ENCODE data around the gene EEF1A2. TPM values are rescaled to one million over a fixed set of nuclear protein-coding genes. Genes with fewer than 3 reads are reported as not detected.
"Not testable (repeated sequence)": the region's sequence is repeated elsewhere in the genome, so short reads cannot be mapped to it uniquely, and the experiment has no call there.

EEF1A2 gene
- polyA plus RNA-seq, 12 donors: 241 to 1,389 (median 612) TPM

GRCh38 chr20:63488315-63489251 lies 10.3 kb downstream of the EEF1A2 start:
- DNase-seq: no peak

- DNase-seq: no peak
Measured at GRCh38 chr20:63487781-63488241, 11.1 kb downstream of the EEF1A2 start.

- DNase-seq: no peak
Measured at GRCh38 chr20:63487116-63487764, 11.6 kb downstream of the EEF1A2 start.

DNA sequence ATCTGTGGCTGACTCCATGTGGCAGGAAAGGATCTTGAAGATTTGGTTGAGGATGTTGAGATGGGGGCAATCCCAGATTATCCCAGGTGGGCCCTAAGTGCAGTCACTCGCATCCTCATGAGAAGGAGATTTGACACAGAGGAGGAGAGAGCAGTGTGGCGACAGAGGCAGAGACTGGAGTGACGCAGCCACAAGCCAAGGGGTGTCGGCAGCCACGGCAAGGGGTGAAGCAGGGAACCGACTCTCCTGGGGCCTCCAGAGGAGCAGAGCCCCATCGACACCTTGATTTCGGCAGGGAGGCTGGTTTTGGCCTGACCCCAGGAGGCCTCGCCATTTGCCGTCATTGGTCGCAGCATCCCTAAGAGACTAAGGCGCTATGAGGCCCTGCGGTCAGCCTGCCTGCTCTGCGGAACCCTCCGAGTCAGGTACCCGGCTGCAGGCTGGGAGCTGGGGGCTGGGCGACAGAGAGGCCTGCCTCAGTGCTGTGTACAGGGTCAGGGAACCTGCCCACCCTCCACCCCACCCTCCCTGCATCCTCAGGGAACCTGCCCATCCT lies 12.5 kb downstream of the EEF1A2 start:
- DNase-seq: no peak

DNA sequence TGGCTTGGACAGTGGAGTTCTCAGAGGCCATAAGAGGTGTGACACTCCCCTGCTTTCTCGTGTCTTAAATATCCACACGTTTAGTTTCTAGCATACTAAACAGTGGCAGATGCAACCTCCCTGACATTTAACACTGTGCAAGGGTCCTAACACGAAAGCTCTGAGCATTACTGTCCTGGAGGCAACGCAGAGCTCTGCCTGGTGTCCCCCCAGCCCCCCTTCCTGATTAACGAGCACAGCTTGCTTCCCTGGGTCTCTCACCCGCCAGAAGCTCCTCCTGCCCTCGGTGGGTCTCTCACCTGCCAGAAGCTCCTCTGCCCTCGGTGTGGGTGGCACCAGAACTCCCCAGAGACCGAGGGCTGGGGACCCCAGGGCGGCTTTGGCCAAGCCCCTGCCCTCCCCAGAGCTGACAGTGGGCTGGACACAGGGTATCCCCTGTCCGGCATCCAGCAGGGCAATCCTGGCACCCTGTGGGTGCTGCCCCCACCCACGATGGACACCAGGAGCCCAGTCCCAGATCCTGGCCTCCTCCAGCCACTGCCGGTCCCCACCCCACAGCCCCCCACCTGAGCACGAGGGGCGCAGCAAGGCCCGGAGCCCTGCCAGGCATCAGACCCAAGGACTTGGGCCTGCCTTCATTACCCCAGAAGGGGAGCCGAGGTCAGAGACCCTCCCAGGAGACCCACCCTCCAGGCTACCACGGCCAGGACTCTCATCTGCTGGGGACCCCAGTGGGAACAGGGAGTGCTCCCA lies 14.1 kb downstream of the EEF1A2 start:
- no peak for DNase-seq

DNA sequence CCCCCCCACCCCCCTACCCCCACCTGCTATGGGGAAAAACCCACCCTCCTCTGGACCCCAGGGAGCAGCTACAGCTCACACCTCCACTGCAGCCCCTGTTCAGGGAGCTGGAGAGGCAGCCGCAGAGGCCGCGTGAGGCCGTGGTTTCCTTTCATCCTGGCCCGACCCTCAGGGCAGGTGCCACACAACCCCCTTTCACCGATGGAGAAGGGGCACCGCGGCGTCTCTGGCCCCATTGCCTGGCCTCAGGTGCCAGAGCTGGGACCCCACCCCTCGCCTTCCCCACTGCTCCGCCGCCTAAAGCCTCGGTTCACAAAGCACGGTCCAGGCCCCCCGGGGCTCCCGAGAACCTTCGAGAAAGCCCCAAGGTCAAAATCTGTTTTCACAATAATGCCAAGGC lies 14.6 kb downstream of the EEF1A2 start:
- DNase-seq: no peak

DNA sequence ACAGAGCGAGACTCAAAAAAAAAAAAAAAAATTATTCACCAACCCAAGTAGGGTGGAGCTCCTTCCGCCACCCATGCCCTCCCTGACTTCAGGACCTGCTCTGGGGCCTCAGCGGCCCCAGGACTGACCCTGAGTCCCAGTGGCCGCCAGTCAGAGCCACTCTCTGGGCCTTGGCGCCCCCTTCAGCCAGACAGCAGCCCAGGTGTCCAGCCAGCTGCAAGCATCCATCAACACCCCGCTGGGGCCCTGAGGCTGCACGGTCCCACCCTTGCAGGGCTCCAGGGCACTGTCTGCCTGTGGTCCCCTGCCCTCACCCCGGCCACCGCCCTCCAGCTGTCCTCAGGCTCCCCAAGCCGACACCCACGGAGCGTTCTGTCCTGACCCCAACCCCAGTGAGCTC lies 15.0 kb downstream of the EEF1A2 start:
- DNase-seq: no peak

DNA sequence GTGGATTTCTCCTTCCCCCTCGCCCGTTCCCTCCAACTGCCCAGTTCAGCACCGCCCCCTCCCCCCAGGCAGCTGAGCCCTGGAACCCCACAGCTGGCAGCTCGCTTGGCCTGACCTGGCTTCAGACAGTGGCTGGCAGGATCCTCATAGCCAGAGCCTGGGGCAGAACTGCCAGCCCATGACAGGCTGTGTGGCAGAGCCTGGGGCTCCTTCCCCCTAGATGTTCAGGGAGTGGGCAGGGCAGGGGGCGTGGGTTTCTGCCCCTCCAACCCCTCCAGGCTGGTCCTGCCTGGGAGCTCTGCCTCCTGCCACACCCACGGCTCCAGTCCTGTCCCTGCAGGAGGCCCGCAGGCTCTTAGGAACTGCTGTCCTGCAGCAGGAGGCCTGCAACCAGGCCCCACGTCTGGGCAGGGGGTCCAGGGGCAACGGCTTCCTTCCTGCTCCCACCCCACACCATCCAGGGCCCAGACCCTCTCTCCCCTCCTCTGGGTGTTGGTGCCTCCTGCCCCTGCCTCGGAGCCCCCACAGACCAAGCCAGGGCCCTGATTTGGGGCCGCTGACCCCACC lies 16.8 kb downstream of the EEF1A2 start:
- no peak for DNase-seq

DNA sequence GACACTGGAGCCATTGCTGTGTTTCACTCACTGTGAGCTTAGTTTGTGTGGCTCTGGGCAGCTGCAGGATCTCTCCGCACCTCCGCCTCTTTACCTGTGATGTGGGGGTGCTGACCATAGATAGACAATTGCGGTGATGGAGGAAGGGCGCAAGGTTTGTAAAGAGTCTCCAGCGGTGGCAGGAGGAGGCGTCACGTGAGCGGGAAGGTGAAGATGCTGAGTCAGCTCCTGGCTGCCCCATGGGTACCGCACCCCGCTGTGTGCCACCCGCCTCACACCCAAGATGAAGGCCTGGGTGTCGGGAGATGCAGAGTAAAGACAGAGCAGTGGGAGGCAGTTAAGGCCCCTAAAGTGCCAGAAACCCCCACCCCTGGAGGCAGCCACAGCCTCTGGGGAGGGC lies 17.4 kb downstream of the EEF1A2 start:
- no peak for DNase-seq

DNA sequence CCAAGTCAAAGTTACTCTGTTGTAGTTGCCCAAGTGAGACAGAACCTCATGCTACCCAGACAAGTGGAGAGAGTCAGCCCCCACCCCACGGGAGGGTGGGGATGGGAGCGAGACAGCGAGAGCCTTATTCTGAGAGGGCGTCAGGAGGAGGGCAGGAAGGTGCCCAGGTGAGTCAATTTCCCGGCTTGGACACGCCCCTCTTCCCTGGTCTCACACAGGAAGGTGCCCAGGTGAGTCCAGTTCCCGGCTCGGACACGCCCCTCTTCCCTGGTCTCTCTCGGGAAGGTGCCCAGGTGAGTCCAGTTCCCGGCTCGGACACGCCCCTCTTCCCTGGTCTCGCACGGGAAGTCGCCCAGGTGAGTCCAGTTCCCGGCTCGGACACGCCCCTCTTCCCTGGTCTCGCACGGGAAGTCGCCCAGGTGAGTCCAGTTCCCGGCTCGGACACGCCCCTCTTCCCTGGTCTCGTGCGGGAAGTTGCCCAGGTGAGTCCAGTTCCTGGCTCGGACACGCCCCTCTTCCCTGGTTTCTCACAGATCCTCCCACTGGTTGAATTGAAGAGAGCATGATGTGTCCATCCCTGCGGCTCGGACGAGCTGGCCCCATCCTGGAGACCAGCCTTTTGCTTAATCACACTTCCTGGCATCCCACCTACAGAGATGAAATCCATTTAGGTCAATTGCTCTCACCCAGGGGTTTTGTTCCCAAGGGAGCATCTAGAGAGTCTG lies 19.0 kb downstream of the EEF1A2 start:
- DNase-seq: not testable (repeated sequence)

DNA sequence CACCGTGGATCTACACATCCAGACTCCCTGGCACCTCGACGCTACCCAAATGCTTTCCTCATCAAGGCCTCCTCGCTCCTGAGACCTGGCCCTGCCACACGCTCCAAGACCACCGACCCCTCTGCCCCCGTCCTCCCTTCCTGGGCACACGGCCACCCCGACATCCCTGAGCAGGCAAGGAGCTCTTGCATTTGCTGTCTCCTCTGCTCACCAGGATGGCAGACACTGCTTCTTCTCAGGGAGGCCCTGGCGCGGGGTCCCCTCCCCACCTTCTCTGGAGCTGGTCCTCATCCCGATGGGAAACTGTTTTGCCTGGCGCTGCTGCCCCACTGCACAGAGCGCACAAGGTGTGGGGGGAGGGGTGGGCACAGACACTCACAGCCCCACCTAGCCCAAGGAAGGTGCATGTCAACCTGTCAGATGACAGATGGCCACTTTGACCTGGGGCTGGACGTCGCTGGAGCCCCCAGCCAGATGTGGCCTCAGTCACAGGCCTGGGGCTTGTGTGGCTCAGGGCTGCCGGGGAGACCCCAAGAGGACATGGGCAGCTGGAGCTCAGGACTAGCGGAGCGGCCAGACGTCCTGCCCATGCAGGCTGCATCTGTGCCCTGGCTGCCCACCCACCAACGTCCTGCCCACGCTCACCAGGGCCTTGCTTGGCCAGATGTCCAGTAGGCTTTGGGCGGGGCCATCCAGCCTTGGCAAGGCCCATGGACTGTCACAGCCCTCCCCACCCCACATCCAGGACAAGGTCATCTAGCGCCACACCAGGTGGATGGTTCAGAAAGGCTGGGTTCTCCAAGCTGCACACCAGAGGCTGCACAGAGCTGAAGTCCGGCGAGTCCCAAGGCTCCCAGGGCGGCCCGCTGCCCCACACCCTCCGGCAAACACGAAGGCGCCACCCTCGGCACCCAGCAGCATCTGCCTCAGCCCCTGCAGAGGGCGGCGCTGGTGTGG lies 20.3 kb downstream of the EEF1A2 start:
- no peak for DNase-seq

GRCh38 chr20:63477944-63478343 lies 20.9 kb downstream of the EEF1A2 start:
- no peak for DNase-seq

DNA sequence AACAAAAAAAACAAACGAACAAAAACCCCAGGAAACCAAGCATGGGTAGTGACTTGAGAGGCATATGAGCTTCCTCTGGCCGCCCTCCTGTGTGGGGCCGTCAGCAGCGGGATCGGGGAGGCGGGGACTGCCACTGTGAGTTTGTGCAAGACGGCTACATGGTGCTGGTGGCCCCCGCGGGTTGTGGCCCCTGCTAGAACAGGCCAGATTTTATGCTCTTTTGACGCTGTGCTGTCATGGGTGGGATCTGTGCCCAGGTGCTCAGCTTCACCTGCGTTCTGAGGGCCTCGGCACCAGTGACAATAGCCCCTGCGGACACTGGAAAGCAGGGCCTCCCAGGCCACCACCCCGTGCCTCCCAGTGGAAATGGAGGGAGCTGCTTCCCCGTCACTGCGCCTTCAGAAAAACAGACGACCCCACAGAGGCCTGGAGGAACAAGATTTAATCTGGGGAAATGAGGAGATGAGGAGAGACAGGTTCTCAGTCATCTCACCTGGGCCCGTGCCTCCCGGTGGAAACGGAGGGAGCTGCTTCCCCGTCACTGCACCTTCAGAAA lies 21.7 kb downstream of the EEF1A2 start:
- no peak for DNase-seq

GRCh38 chr20:63475209-63475608 lies 23.7 kb downstream of the EEF1A2 start:
- DNase-seq: no peak

DNA sequence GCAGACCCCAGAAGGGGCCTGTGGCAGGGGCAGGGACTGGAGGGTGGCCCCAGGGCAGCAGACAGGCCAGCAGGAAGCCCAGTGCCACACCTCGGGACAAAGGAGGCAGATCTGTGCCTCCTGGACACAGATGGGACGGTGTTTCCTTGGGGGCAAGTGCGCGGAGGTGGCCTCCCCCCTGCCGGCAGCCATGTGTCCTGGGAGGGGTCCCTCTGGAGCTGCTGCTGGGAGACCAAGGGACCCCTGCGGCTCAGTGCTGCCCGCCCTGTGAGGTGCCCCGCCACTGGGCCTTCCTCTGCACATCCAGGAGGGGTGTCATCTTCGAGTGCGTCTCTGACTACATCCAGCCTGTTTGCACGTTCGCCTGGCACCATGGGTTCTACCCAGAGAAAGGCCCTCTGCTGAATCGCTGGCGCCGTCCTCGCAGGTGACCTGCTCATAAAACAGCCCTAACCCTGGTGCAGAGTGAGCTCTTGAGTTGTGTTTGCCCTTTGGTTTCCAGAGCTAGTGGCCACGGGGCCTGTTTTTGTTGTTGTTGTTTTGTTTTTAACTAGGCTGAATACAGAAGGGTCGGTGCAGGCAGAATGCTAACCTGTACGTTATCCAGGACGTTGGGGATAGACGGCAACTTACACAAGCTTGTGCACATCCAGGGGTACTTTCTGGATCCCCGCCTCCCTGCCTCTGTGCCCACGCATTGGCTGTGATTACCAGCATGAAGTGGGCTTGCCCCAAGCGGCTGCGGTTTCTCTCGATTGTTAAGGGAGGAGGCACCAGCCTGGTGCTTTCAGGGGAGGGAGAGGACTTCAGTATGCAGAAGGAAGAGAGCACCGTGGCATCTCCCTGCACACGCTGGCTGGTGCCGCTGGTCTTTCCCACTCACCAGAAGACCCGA lies 25.1 kb downstream of the EEF1A2 start:
- no peak for DNase-seq

DNA sequence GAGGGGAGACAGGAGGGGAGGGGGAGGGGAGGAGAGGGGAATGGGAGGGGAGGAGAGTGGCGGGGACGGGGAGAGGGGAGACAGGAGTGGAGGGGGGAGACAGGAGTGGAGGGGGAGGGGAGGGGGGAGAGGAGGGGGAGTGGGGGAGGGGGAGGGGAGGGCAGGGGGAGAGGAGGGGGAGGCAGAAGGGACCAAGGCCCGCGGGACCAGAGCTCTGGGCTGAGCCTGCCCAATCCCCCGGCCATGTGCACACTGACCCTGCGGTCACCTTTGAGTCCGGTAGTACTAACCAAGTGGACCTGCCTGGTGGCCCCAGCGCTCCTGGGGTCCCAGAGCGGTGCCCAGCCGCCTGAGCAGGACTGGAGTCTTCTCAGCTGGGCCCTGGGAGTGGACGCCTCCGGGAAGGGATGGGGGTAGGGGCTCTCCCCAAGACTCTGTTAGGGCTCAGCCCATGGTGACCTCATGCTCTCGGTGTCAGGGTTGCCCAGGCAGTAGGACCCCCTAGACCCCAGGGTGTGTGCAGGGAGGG lies 26.0 kb downstream of the EEF1A2 start:
- DNase-seq: no peak

DNA sequence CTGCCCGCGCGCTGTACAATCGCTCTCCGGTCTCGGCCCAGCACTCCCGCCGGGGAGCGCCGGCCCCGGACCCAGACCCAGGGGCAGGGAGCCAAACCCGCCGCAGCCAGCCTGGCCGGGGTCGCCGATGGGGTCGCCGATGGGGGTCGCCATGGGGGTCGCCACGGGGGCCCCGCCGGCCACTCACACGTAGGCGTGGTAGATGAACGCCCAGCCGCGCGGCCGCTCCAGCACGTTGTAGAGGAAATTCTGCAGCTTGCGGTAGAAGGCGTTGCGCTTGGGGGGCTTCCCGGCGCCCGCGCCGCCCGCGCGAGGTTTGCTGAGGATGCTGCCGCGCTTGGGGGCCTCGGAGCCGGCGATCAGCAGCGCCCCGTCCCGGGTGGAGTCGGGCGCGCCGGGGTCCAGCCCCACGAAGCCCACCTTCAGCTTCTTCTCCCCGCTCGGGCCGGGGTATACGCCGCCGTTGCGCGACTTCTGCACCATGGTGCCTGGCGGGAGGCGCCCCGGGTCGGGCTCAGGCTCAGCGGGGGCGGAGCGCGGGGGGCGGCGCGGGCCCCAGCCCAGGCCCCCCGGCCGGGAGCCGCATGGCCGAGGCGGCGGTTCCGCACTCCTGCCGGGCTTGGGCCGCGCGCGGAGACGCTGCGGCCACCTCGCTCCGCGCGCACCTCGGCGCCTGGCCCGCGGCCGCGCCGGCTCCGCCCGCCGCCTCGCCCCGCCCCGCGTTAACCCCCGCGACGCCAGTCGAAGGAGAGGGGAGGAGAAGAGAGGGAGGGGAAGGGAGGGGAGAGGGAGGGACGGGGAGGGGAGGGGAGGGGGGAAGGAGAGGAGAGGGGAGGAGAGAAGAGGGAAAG lies 26.7 kb downstream of the EEF1A2 start, which contains the start of gene KCNQ2:
Gene KCNQ2, minus strand, starts transcription at position 675 of the 851 bp plus-strand sequence. Its CDS starts 192 bp downstream, at position 483.
- DNase-seq: no peak
